Neuronal stem cell (in vitro differentiated cells): ENCODE measurements around the gene MAVS.

Source experiments
- DNase-seq: peaks from one replicate; pipeline ENCODE4 v3.0.0-alpha.2; 2013; ENCODE audit warnings: low spot score
- H2AFZ ChIP-seq: one replicate; pipeline ENCODE4 v1.6.1; 2013; ENCODE audit warnings: mild to moderate bottlenecking, low read length, inconsistent platforms
- H2AK5ac ChIP-seq: 2 replicates; pipeline ENCODE4 v1.6.1; 2013; ENCODE audit warnings: low read depth, mild to moderate bottlenecking, inconsistent platforms, low read length, moderate library complexity, mixed read lengths
- H2BK120ac ChIP-seq: 2 replicates; pipeline ENCODE4 v1.6.1; 2013; ENCODE audit warnings: low read depth, mild to moderate bottlenecking, inconsistent platforms, low read length, moderate library complexity, mixed read lengths
- H2BK12ac ChIP-seq: one replicate; pipeline ENCODE4 v1.6.1; 2013; ENCODE audit warnings: low read length, inconsistent platforms
- H2BK15ac ChIP-seq: 2 replicates; pipeline ENCODE4 v1.6.1; 2013; ENCODE audit warnings: mild to moderate bottlenecking, low read length, inconsistent platforms, mixed read lengths
- H2BK5ac ChIP-seq: one replicate; pipeline ENCODE4 v1.6.1; 2013; ENCODE audit warnings: inconsistent platforms, mild to moderate bottlenecking, low read length, moderate library complexity
- H3K14ac ChIP-seq: one replicate; pipeline ENCODE4 v1.6.1; 2013; ENCODE audit warnings: low read length, inconsistent platforms
- H3K18ac ChIP-seq: 2 replicates; pipeline ENCODE4 v1.6.1; 2013; ENCODE audit warnings: low read length, inconsistent platforms
- H3K23ac ChIP-seq: 2 replicates; pipeline ENCODE4 v1.6.1; 2013; ENCODE audit warnings: low read depth, mild to moderate bottlenecking, mixed read lengths, low read length, inconsistent platforms; ENCODE audit not compliant: poor library complexity
- H3K27ac ChIP-seq: replicated peaks from 3 replicates; pipeline ENCODE4 v1.5.1; 2013; ENCODE audit warnings: low read length, inconsistent platforms
- H3K27me3 ChIP-seq, 3 experiments: 2 replicates each; pipeline ENCODE4 v1.6.1; 2013; ENCODE audit warnings: low read length in 3 of 3, mild to moderate bottlenecking in 2 of 3, inconsistent platforms in 1 of 3, low read depth in 1 of 3, mixed read lengths in 1 of 3, moderate library complexity in 1 of 3; ENCODE audit not compliant: control insufficient read depth in 3 of 3, insufficient read depth in 3 of 3
- H3K36me3 ChIP-seq, 2 donors: replicated peaks in 1 of 2; 2 replicates each; pipeline ENCODE4 v1.6.1; 2013; ENCODE audit warnings: low read length in 2 of 2; ENCODE audit not compliant: control insufficient read depth in 2 of 2, insufficient read depth in 2 of 2
- H3K4ac ChIP-seq: 2 replicates; pipeline ENCODE4 v1.6.1; 2013; ENCODE audit warnings: inconsistent platforms, mild to moderate bottlenecking, low read length, moderate library complexity
- H3K4me1 ChIP-seq, 2 donors: 1 replicate in 1 of 2; 2 replicates in 1 of 2; pipeline ENCODE4 v1.6.1; 2013; ENCODE audit warnings: low read length in 2 of 2, low read depth in 1 of 2; ENCODE audit not compliant: control insufficient read depth in 2 of 2, insufficient read depth in 1 of 2
- H3K4me2 ChIP-seq: one replicate; pipeline ENCODE4 v1.6.1; 2013; ENCODE audit warnings: mild to moderate bottlenecking, low read length, inconsistent platforms; ENCODE audit not compliant: insufficient read depth, poor library complexity, severe bottlenecking
- H3K4me3 ChIP-seq, 2 donors: 2 replicates each; pipeline ENCODE4 v1.5.1; 2013; ENCODE audit warnings: low read length in 2 of 2, mild to moderate bottlenecking in 2 of 2, inconsistent platforms in 1 of 2, moderate library complexity in 1 of 2
- H3K79me1 ChIP-seq: one replicate; pipeline ENCODE4 v1.6.1; 2013; ENCODE audit warnings: low read depth, mild to moderate bottlenecking, inconsistent platforms, low read length, moderate library complexity
- H3K9ac ChIP-seq: one replicate; pipeline ENCODE4 v1.6.1; 2013; ENCODE audit warnings: mild to moderate bottlenecking, low read depth, low read length, inconsistent platforms; ENCODE audit not compliant: poor library complexity
- H3K9me3 ChIP-seq, 2 donors: replicated peaks in 1 of 2; 2 replicates each; pipeline versions ENCODE3 to v1.6.1; 2013; ENCODE audit warnings: low read length in 2 of 2, mild to moderate bottlenecking in 2 of 2, inconsistent platforms in 1 of 2, low read depth in 1 of 2, mixed read lengths in 1 of 2, moderate library complexity in 1 of 2; ENCODE audit not compliant: control insufficient read depth in 2 of 2, insufficient read depth in 1 of 2
- H4K8ac ChIP-seq: one replicate; pipeline ENCODE4 v1.6.1; 2013; ENCODE audit warnings: low read depth, mild to moderate bottlenecking, inconsistent platforms, low read length, moderate library complexity
- H4K91ac ChIP-seq: one replicate; pipeline ENCODE4 v1.6.1; 2013; ENCODE audit warnings: low read length, low read depth, mild to moderate bottlenecking, inconsistent platforms; ENCODE audit not compliant: poor library complexity
- WGBS, 2 donors: extraction: QIAGEN DNeasy Blood & Tissue Kit; methylation state at CpG; one replicate each; pipeline ENCODE4 v1.1.7; 2013; ENCODE audit warnings: missing lambda C conversion rate in 2 of 2, mixed read lengths in 1 of 2; ENCODE audit not compliant: insufficient read length in 2 of 2, insufficient replicate concordance in 1 of 2; ENCODE audit errors: extremely low coverage in 2 of 2; 5-methylcytosine and 5-hydroxymethylcytosine counted together

MAVS gene

DNA sequence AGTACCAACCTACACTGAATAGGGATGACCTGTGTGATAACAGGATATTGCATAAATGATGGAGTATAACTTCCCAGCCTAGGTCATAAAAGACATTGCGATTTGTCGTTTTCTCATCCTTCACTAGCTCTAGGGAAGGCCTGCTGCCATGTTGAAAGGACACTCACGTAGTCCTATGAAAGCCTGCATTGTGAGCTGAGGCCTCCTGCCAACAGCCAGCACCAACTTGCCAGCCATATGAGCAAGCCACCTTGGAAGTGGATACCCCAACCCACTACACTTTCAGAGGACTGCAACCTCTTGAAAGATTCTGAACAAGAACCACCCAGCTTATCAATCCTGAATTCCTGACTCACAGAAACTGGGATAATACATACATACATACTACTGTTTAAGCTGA, 39.1 kb downstream of the MAVS start:
- H3K79me1 ChIP-seq: no peaks in the 10 kb centered on the region
- no peak overlapping the region for H3K23ac ChIP-seq
- no peak overlapping the region for H2AK5ac ChIP-seq
- no peak overlapping the region for H3K4me3 ChIP-seq
- H3K4me2 ChIP-seq: no peak overlapping the region
- no peak overlapping the region for H3K18ac ChIP-seq
- H3K9me3 ChIP-seq: no peaks in the 10 kb centered on the region
- no peak overlapping the region for H2BK12ac ChIP-seq
- H3K4ac ChIP-seq: no peak overlapping the region
- no peak overlapping the region for H2BK120ac ChIP-seq
- H3K4me1 ChIP-seq: peaks cover 6 to 8% of the 10 kb centered on the region in 2 donors
- H3K27me3 ChIP-seq: no peaks in the 10 kb centered on the region
- H2BK15ac ChIP-seq: no peak overlapping the region
- peaks cover 0 to 3% of the 10 kb centered on the region in 2 donors for H3K36me3 ChIP-seq
- H4K91ac ChIP-seq: no peak overlapping the region
- DNase-seq: no peak
- no peak overlapping the region for H4K8ac ChIP-seq
- no peak overlapping the region for H3K14ac ChIP-seq
- no CpG with 5 or more reads among the region's 3 CpGs for WGBS, 2 donors
- H3K27ac ChIP-seq: no peak overlapping the region
- no peak overlapping the region for H2AFZ ChIP-seq
- no peak overlapping the region for H3K9ac ChIP-seq
- H2BK5ac ChIP-seq: no peak overlapping the region

GRCh38 chr20:3887876-3888620, 41.4 kb downstream of the MAVS start:
- Histone ChIP-seq H3K4me1 (peaks cover 12 to 15% of the 10 kb centered on the region in 2 donors), H3K23ac (no peak overlapping the region), H3K36me3 (peaks cover 0 to 25% of the 10 kb centered on the region in 2 donors), H2BK12ac (no peak overlapping the region), H2BK15ac (no peak overlapping the region), H2AK5ac (no peak overlapping the region), H3K27ac (peak overlapping the region; percentile 96), H4K8ac (no peak overlapping the region), H2BK5ac (peak overlapping the region; percentile 99), H4K91ac (no peak overlapping the region), H3K4ac (no peak overlapping the region), H3K9me3 (no peaks in the 10 kb centered on the region), H3K18ac (no peak overlapping the region), H3K4me3 (peak overlapping the region; percentile 68 to 90), H3K4me2 (peak overlapping the region; percentile 58), H3K9ac (no peak overlapping the region), H3K27me3 (no peaks in the 10 kb centered on the region), H3K14ac (no peak overlapping the region), H2BK120ac (no peak overlapping the region), H3K79me1 (no peaks in the 10 kb centered on the region), H2AFZ (peak overlapping the region; percentile 94)
- no peak for DNase-seq
- WGBS, 2 donors: no CpG with 5 or more reads among the region's 15 CpGs

DNA sequence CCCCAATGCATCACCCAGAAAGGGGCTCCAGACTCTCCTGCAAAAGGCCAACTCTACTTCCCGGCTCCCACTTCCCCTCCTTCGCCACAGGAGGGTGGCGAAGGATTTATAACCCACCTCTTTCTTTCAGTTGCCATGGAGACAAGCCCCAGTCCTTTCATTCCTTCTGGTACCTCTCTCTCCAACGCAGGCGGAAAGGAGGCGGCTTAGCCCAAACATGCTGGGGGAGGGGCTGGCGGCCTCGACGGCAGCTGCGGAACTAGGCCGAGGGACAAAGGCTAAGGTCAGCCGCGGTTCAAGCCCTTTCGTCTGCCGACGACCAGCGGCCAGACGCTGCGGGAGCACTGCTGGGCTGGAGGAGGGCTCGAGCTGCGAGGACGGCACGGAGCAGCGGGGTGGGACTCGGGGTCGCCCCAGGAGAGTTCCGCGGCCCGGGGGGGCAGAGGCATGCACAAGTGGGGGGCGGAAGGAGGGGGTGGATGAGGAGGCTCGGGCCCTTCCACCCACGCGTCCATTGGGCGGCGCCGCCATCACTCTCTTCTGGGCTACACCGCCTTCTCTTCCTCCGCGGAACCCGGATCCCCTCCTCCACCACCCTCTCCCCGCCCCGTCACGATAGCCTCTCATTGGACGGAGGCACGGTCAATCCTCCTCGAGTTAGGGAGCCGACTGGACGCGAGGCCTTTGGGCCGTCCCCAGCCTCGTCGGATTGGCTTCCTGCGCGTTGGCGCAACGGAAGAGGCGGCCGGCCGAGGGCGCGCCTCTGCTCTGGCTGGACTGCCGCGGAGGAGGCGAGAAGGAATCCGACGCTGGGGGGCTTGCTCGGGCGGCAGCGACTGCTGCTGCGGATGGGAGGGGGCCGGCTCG, 42.2 kb downstream of the MAVS start, which contains the start of gene PANK2:
TSS of gene PANK2 (plus strand) at position 766 of the 867 bp plus-strand sequence.
- H3K4me2 ChIP-seq: peak within 1 kb of the TSS; percentile 65
- peak within 1 kb of the TSS; percentile 100 for H2BK120ac ChIP-seq
- peak within 1 kb of the TSS; percentile 99 for H2BK5ac ChIP-seq
- peak; percentile 99 for DNase-seq
- H3K14ac ChIP-seq: peak within 1 kb of the TSS; percentile 9
- peak within 1 kb of the TSS; percentile 94 for H2AFZ ChIP-seq
- peaks cover 0 to 33% of the 10 kb centered on the region in 2 donors for H3K36me3 ChIP-seq
- WGBS, 2 donors: no CpG with 5 or more reads among the region's 72 CpGs
- peak within 1 kb of the TSS; percentile 99 for H4K91ac ChIP-seq
- peak within 1 kb of the TSS; percentile 72 for H2AK5ac ChIP-seq
- H3K4me3 ChIP-seq: peak within 1 kb of the TSS; percentile 68 to 97
- peaks cover 12 to 16% of the 10 kb centered on the region in 2 donors for H3K4me1 ChIP-seq
- H4K8ac ChIP-seq: peak within 1 kb of the TSS; percentile 100
- H3K9me3 ChIP-seq: no peaks in the 10 kb centered on the region
- peak within 1 kb of the TSS; percentile 100 for H3K18ac ChIP-seq
- peak within 1 kb of the TSS; percentile 85 for H3K4ac ChIP-seq
- peak within 1 kb of the TSS; percentile 96 for H3K27ac ChIP-seq
- H3K23ac ChIP-seq: peak within 1 kb of the TSS; percentile 96
- H3K79me1 ChIP-seq: no peaks in the 10 kb centered on the region
- peak within 1 kb of the TSS; percentile 90 for H2BK12ac ChIP-seq
- H3K27me3 ChIP-seq: no peaks in the 10 kb centered on the region
- peak within 1 kb of the TSS; percentile 98 for H3K9ac ChIP-seq
- peak within 1 kb of the TSS; percentile 77 for H2BK15ac ChIP-seq
